ENCODE results near the gene SBF2. TPM values are rescaled to one million over a fixed set of nuclear protein-coding genes. Genes with fewer than 3 reads are reported as not detected.

Gene SBF2
- total and polyA plus RNA-seq, 9 of the 15 experiments (the other 6 are each of a cell fraction or from before 2014, with no cell fraction given): 0.80 to 9.5 (median 5.0) TPM

GRCh38 chr11:10309163-10310093, 15.4 kb upstream of the SBF2 start (continued):
- 0 out of 6 replicates have a peak, but pooled peaks of 1 of the 3 experiments have one; percentile 52 for TF ChIP-seq ZBTB11 (CRISPR knock-in tag; IDR thresholded peaks at IDR 0.05)
- no peak for TF ChIP-seq ZNF174 (CRISPR knock-in tag; IDR thresholded peaks at IDR 0.05)
- TF ChIP-seq POLR2AphosphoS5 (IDR thresholded peaks at IDR 0.05; ENCODE audit: control insufficient read depth, insufficient read depth, low read depth, low read length): no peak
- TF ChIP-seq ZBTB8A (IDR thresholded peaks at IDR 0.05; ENCODE audit: partially characterized antibody): no peak
- TF ChIP-seq CBFA2T3 (IDR thresholded peaks at IDR 0.05): peak; percentile 80
- peak; percentile 27; the same call in 1 of the 2 replicates for TF ChIP-seq TEAD4 (IDR thresholded peaks at IDR 0.05; ENCODE audit: low read length)
- TF ChIP-seq TEAD4 (CRISPR knock-in tag; IDR thresholded peaks at IDR 0.05; ENCODE audit: borderline replicate concordance): no peak
- TF ChIP-seq MNT (conservative IDR thresholded peaks at IDR 0.05): 0 out of 4 replicates have a peak, but pooled peaks of 1 of the 2 experiments have one; percentile 32
- no peak for TF ChIP-seq CREB1 (IDR thresholded peaks at IDR 0.05)
- no peak for TF ChIP-seq CREB1 (CRISPR knock-in tag; IDR thresholded peaks at IDR 0.05)
- peak; percentile 78; the same call in 1 of the 2 replicates for TF ChIP-seq SOX6 (IDR thresholded peaks at IDR 0.05)
- TF ChIP-seq HDAC2 (IDR thresholded peaks at IDR 0.05): 0 out of 2 replicates have a peak, but pooled peaks have one; percentile 38
- peak; percentile 65 for TF ChIP-seq DPF2 (IDR thresholded peaks at IDR 0.05)
- no peak for TF ChIP-seq ZNF830 (CRISPR knock-in tag; IDR thresholded peaks at IDR 0.05)
- no peak for TF ChIP-seq ZNF76 (CRISPR knock-in tag; IDR thresholded peaks at IDR 0.05; ENCODE audit: borderline replicate concordance)
- no peak for TF ChIP-seq NRF1 (conservative IDR thresholded peaks at IDR 0.05 in 1 of 2, IDR thresholded peaks at IDR 0.05 in 1 of 2)
- TF ChIP-seq ZNF133 (CRISPR knock-in tag; IDR thresholded peaks at IDR 0.05): no peak
- TF ChIP-seq TCF15 (CRISPR knock-in tag; IDR thresholded peaks at IDR 0.05): no peak
- peak; percentile 90 for TF ChIP-seq ATF3 (IDR thresholded peaks at IDR 0.05)
- TF ChIP-seq ATF3 (CRISPR knock-in tag; conservative IDR thresholded peaks at IDR 0.05): no peak
